DND-41 (cell line): ENCODE data around the gene ANP32E.
A peak's percentile ranks its signal among the peaks of the same experiment; 100 is the strongest.

Experiments
- EZH2 ChIP-seq: IDR thresholded peaks from 3 replicates; pipeline ENCODE4 v1.6.1; 2012; ENCODE audit warnings: borderline replicate concordance, low read depth, mild to moderate bottlenecking, moderate library complexity, low read length, inconsistent platforms; ENCODE audit not compliant: severe bottlenecking
- TF ChIP-seq, protein P1 (sequence below): IDR thresholded peaks from 2 replicates; pipeline ENCODE4 v1.5.1; 2012; ENCODE audit warnings: borderline replicate concordance, low read length, moderate library complexity, mild to moderate bottlenecking; ENCODE audit not compliant: poor library complexity, severe bottlenecking; ENCODE audit errors: extremely low read depth

DNA sequence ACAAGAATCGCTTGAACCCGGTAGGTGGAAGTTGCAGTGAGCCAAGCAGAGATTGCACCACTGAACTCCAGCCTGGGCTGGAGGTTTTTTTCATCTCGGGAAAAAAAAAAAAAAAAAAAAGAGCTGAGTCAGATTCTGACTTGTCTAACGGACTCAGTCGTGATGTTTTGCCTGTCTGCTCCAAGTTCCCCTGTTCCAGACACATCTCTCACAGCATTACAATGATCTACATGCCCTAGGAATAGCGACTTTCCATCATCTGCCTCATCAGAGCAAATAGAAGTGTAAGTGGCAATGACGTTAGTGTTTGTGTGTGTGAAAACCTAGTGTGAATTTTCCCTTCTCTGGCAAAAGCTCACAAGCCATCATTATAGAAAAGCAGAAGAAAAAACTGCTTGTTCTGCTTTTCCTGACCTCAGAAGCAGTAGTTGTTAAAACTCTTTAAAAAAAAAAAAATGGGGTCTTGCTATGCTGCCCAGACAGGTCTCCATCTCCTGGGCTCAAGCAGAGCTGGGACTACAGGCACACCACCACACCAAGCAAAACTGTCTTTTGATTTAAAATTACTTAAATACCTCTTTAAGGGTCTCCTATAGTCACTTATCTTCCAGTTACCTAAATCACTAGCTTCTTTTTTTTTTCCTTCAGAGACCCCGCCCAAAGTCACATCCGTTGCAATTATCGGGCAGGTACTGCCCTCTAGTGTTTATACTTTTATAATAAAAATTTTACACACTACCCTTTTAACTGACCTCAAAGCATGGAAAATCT, 48.9 kb downstream of the ANP32E start:
- TF ChIP-seq, protein P1, sequence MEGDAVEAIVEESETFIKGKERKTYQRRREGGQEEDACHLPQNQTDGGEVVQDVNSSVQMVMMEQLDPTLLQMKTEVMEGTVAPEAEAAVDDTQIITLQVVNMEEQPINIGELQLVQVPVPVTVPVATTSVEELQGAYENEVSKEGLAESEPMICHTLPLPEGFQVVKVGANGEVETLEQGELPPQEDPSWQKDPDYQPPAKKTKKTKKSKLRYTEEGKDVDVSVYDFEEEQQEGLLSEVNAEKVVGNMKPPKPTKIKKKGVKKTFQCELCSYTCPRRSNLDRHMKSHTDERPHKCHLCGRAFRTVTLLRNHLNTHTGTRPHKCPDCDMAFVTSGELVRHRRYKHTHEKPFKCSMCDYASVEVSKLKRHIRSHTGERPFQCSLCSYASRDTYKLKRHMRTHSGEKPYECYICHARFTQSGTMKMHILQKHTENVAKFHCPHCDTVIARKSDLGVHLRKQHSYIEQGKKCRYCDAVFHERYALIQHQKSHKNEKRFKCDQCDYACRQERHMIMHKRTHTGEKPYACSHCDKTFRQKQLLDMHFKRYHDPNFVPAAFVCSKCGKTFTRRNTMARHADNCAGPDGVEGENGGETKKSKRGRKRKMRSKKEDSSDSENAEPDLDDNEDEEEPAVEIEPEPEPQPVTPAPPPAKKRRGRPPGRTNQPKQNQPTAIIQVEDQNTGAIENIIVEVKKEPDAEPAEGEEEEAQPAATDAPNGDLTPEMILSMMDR = peak; percentile 44
- no peak for TF ChIP-seq EZH2
